ENCODE measurements around the gene ARSH.

DNA sequence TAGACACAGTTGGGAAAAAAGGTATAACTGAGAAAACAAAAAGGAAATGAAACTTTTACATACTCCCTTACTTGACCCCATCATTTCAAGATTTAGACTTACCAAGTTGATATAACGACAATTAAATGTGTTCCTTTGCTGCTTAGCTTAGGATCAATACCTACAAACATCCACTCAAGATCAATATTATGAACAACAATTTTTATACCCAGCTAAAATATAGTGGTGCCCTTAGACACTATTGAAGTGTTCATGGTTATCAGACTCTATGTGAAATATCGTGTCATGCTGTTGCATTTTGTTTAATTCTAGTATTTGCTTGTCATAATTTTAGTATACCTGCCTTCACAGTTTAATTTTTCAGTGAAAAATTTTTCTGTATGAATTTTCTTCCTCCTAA, 4.2 kb downstream of the ARSH start:
- TF ChIP-seq, protein P1, sequence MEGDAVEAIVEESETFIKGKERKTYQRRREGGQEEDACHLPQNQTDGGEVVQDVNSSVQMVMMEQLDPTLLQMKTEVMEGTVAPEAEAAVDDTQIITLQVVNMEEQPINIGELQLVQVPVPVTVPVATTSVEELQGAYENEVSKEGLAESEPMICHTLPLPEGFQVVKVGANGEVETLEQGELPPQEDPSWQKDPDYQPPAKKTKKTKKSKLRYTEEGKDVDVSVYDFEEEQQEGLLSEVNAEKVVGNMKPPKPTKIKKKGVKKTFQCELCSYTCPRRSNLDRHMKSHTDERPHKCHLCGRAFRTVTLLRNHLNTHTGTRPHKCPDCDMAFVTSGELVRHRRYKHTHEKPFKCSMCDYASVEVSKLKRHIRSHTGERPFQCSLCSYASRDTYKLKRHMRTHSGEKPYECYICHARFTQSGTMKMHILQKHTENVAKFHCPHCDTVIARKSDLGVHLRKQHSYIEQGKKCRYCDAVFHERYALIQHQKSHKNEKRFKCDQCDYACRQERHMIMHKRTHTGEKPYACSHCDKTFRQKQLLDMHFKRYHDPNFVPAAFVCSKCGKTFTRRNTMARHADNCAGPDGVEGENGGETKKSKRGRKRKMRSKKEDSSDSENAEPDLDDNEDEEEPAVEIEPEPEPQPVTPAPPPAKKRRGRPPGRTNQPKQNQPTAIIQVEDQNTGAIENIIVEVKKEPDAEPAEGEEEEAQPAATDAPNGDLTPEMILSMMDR (IDR thresholded peaks at IDR 0.05), result no peak
- TF ChIP-seq POLR2AphosphoS5 (IDR thresholded peaks at IDR 0.05) (no peak), POLR2A (IDR thresholded peaks at IDR 0.05) (no peak), EP300 (IDR thresholded peaks at IDR 0.05; ENCODE audit: low read depth) (no peak)
